Measurements from ENCODE around the gene PRPF38B. TPM values are rescaled to one million over a fixed set of nuclear protein-coding genes. Genes with fewer than 3 reads are reported as not detected.

The PRPF38B gene
- total and polyA plus RNA-seq, 9 of the 15 experiments (the other 6 are each of a cell fraction or from before 2014, with no cell fraction given) = 25.3 to 85.5 (median 66.4) TPM

DNA sequence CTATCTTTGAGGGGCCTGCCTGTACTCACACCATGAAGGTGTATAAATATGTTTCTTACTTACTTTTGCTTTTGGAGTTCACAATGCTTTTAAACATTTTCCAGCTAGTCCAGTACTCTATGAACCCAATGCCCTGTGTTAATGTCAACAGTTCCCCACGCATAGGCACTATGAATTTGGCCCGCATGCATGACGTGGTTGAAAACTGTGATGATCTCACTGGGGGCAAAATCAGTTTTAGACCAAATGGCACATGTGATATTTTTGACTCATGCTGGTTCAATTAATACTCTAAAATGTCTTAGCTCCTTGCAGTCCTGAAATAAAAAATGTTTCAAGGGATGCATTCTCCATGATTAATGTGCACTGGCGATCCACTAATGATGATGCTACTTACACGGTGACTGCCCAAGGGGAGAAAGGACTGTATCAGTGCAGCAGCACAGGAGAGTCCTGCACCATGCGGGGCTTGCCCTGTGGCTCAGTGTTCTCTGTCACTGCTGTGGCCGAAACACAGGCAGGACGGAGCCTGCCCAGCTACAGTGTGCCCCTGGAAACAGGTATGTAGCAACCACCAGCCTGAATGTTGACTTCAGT, 36.3 kb downstream of the PRPF38B start (continued):
- TF ChIP-seq, protein P1, sequence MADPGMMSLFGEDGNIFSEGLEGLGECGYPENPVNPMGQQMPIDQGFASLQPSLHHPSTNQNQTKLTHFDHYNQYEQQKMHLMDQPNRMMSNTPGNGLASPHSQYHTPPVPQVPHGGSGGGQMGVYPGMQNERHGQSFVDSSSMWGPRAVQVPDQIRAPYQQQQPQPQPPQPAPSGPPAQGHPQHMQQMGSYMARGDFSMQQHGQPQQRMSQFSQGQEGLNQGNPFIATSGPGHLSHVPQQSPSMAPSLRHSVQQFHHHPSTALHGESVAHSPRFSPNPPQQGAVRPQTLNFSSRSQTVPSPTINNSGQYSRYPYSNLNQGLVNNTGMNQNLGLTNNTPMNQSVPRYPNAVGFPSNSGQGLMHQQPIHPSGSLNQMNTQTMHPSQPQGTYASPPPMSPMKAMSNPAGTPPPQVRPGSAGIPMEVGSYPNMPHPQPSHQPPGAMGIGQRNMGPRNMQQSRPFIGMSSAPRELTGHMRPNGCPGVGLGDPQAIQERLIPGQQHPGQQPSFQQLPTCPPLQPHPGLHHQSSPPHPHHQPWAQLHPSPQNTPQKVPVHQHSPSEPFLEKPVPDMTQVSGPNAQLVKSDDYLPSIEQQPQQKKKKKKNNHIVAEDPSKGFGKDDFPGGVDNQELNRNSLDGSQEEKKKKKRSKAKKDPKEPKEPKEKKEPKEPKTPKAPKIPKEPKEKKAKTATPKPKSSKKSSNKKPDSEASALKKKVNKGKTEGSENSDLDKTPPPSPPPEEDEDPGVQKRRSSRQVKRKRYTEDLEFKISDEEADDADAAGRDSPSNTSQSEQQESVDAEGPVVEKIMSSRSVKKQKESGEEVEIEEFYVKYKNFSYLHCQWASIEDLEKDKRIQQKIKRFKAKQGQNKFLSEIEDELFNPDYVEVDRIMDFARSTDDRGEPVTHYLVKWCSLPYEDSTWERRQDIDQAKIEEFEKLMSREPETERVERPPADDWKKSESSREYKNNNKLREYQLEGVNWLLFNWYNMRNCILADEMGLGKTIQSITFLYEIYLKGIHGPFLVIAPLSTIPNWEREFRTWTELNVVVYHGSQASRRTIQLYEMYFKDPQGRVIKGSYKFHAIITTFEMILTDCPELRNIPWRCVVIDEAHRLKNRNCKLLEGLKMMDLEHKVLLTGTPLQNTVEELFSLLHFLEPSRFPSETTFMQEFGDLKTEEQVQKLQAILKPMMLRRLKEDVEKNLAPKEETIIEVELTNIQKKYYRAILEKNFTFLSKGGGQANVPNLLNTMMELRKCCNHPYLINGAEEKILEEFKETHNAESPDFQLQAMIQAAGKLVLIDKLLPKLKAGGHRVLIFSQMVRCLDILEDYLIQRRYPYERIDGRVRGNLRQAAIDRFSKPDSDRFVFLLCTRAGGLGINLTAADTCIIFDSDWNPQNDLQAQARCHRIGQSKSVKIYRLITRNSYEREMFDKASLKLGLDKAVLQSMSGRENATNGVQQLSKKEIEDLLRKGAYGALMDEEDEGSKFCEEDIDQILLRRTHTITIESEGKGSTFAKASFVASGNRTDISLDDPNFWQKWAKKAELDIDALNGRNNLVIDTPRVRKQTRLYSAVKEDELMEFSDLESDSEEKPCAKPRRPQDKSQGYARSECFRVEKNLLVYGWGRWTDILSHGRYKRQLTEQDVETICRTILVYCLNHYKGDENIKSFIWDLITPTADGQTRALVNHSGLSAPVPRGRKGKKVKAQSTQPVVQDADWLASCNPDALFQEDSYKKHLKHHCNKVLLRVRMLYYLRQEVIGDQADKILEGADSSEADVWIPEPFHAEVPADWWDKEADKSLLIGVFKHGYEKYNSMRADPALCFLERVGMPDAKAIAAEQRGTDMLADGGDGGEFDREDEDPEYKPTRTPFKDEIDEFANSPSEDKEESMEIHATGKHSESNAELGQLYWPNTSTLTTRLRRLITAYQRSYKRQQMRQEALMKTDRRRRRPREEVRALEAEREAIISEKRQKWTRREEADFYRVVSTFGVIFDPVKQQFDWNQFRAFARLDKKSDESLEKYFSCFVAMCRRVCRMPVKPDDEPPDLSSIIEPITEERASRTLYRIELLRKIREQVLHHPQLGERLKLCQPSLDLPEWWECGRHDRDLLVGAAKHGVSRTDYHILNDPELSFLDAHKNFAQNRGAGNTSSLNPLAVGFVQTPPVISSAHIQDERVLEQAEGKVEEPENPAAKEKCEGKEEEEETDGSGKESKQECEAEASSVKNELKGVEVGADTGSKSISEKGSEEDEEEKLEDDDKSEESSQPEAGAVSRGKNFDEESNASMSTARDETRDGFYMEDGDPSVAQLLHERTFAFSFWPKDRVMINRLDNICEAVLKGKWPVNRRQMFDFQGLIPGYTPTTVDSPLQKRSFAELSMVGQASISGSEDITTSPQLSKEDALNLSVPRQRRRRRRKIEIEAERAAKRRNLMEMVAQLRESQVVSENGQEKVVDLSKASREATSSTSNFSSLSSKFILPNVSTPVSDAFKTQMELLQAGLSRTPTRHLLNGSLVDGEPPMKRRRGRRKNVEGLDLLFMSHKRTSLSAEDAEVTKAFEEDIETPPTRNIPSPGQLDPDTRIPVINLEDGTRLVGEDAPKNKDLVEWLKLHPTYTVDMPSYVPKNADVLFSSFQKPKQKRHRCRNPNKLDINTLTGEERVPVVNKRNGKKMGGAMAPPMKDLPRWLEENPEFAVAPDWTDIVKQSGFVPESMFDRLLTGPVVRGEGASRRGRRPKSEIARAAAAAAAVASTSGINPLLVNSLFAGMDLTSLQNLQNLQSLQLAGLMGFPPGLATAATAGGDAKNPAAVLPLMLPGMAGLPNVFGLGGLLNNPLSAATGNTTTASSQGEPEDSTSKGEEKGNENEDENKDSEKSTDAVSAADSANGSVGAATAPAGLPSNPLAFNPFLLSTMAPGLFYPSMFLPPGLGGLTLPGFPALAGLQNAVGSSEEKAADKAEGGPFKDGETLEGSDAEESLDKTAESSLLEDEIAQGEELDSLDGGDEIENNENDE (IDR thresholded peaks at IDR 0.05; ENCODE audit: low read depth, low read length) = no peak
- TF ChIP-seq ATF1 (CRISPR knock-in tag; IDR thresholded peaks at IDR 0.05) (no peak), ATF1 (tag; IDR thresholded peaks at IDR 0.05) (peak; percentile 23; the same call in 1 of the 2 replicates), PHF21A (IDR thresholded peaks at IDR 0.05; ENCODE audit: borderline replicate concordance, low read depth) (no peak), NFIX (CRISPR knock-in tag; IDR thresholded peaks at IDR 0.05; ENCODE audit: low read depth) (no peak), NUFIP1 (IDR thresholded peaks at IDR 0.05; ENCODE audit: partially characterized antibody) (no peak), ZNF699 (CRISPR knock-in tag; IDR thresholded peaks at IDR 0.05; ENCODE audit: insufficient replicate concordance) (no peak), MECOM (CRISPR knock-in tag; IDR thresholded peaks at IDR 0.05) (no peak), SP2 (IDR thresholded peaks at IDR 0.05; ENCODE audit: extremely low read depth, low read depth, low read length, poor library complexity, severe bottlenecking) (no peak)

Data from K562 (cell line).